ENCODE data around the gene CALCOCO1. TPM values are rescaled to one million over a fixed set of nuclear protein-coding genes. Genes with fewer than 3 reads are reported as not detected.

CALCOCO1 gene
- total and polyA plus RNA-seq, 9 of the 15 experiments (the other 6 are each of a cell fraction or from before 2014, with no cell fraction given), result 1.9 to 31.8 (median 11.0) TPM

DNA sequence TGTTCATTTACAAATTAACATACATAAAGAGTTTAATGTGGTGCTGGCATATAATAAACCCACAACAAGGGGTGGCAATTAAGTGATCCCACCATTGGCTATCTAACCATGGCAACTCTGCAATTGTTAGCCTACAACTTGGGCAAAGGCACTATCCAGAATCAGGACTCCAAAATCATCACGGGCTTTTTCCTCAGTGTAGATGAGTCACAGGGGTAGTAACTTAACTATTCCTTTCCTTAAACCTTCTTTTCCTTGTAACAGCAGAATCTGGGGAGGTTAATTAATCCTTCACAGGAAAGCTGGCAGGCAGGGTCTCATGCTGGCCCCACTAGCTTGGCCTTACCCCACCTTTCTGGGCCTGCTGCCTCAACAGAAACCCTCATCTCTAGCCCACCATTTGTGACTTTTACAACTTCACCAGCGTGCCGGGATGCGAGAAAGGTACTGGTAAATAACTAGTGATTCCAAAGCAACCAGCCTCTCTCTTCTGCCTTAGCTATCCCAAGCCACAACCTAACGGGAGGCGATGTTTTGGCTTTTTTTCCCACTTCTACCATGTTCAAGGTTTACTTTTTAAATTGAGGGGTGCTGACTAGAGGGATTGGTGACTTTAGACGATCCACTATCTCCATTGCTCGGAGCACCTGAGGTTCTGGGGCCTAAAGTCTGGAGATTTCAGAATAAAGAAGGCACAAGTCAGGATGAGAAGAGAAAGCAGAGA is 52.1 kb downstream of the CALCOCO1 start (continued):
- TF ChIP-seq ZBTB40 (IDR thresholded peaks at IDR 0.05) (peak; percentile 48; the same call in 1 of the 2 replicates), ZBTB40 (CRISPR knock-in tag; IDR thresholded peaks at IDR 0.05) (no peak), BACH1 (tag; IDR thresholded peaks at IDR 0.05) (0 out of 2 replicates have a peak, but pooled peaks have one; percentile 28), TARDBP (IDR thresholded peaks at IDR 0.05) (no peak), ATF4 (CRISPR knock-in tag; IDR thresholded peaks at IDR 0.05) (0 out of 2 replicates have a peak, but pooled peaks have one; percentile 5), ZNF146 (CRISPR knock-in tag; IDR thresholded peaks at IDR 0.05; ENCODE audit: unreplicated experiment) (no peak), ZNF584 (CRISPR knock-in tag; IDR thresholded peaks at IDR 0.05; ENCODE audit: low read depth) (peak; percentile 67; the same call in 1 of the 2 replicates), POLR2AphosphoS2 (IDR thresholded peaks at IDR 0.05; ENCODE audit: low read length) (peak; percentile 6; the same call in 1 of the 2 replicates), ZNF609 (CRISPR knock-in tag; IDR thresholded peaks at IDR 0.05; ENCODE audit: borderline replicate concordance) (no peak), CBFB (CRISPR knock-in tag; IDR thresholded peaks at IDR 0.05) (peak; percentile 57; the same call in 1 of the 2 replicates)
